HG02642 (cell line): ENCODE measurements around the gene CNTNAP4.
A peak's percentile ranks its signal among the peaks of the same experiment; 100 is the strongest.

Experiments
- ATAC-seq: cut with Tn5 transposase; IDR thresholded peaks from one replicate; pipeline ENCODE4 v1.9.1; 2021; ENCODE audit warnings: mild to moderate bottlenecking; ENCODE audit not compliant: unreplicated experiment, poor library complexity

Gene CNTNAP4

GRCh38 chr16:76276745-76277438 lies at the start of gene CNTNAP4:
TSS of gene CNTNAP4 (plus strand) at chr16:76277401. CDS start at chr16:76277663, 262 bp downstream.
- no peak for ATAC-seq

GRCh38 chr16:76228546-76229146 lies 48.6 kb upstream of the CNTNAP4 start:
- ATAC-seq, result no peak

GRCh38 chr16:76232704-76233103 lies 44.5 kb upstream of the CNTNAP4 start:
- no peak for ATAC-seq

GRCh38 chr16:76235025-76235424 lies 42.2 kb upstream of the CNTNAP4 start:
- no peak for ATAC-seq

DNA sequence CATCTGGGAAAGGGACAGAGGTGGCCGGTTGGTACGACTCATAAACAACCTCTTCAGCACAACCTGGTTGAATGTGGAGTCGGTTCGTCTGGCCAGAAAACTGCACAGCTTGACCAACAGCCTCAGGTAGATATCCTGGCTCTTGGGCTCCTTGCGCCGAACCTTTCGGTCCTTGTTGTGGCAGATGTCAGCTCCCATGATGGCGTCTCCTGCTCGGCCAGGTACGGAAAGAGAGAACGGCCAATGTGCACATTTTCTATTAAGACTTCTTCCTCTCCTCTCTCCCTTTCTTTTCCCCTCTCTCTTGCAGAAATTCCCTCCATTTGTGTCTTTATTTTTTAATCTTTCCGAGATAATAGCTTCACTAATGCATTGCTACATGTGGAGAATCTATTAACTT lies 41.8 kb upstream of the CNTNAP4 start:
- ATAC-seq, result no peak

GRCh38 chr16:76237471-76237870 lies 39.7 kb upstream of the CNTNAP4 start:
- no peak for ATAC-seq

DNA sequence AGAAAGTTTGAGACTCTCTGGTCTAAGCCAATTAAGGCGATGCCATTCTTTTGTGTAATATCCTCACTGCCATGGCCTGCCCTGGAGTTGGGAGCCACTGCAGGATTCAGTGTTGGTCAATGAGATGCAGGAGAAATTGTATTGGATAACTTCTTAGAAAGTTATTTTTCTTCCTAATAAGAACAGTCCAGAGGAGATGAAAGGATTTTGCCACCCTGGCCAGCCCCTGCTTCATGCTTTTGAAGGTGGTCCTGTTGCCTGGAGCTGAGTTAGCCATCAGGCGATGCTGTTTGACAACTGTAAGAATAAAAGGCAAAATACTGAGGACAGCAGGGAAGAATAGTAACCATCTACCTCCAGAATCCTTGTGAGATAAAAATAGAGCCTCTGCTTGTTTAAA lies 35.4 kb upstream of the CNTNAP4 start:
- no peak for ATAC-seq

DNA sequence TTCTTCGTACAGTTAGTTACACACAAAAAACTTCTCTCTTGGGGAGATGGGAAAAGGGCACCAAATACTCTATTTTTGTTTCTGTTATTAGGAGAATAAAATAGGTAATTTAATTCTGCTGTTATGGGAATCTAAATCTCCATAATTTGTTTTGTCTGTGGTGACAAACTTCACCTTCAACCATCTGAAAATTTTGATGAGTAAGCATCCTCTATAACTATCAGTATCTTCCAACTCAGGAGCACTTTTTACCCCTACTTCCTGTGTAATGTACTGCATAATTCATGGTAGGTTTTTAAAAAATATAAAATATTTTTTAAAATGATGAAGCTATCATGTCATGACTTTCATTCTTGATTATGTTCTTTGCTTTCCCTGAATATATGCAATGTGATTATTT lies 33.6 kb upstream of the CNTNAP4 start:
- no peak for ATAC-seq

DNA sequence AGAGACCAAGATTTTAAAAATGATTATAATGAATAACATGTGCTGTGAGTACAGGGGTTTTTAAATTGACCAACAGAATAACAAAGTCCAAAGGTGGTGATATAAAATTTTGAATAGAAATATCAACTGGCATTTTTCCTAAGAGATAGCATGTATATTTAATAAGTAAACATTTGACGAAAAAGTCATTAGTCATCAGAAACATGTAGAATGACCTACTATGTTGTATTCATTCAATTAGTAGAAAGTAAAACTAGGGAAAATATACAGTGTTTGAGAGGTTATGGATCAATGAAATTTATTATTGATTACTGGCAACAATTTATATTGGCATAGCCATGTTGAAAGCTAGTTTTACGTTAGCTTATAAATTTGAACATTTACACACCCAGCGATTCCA lies 30.6 kb upstream of the CNTNAP4 start:
- ATAC-seq, result no peak

DNA sequence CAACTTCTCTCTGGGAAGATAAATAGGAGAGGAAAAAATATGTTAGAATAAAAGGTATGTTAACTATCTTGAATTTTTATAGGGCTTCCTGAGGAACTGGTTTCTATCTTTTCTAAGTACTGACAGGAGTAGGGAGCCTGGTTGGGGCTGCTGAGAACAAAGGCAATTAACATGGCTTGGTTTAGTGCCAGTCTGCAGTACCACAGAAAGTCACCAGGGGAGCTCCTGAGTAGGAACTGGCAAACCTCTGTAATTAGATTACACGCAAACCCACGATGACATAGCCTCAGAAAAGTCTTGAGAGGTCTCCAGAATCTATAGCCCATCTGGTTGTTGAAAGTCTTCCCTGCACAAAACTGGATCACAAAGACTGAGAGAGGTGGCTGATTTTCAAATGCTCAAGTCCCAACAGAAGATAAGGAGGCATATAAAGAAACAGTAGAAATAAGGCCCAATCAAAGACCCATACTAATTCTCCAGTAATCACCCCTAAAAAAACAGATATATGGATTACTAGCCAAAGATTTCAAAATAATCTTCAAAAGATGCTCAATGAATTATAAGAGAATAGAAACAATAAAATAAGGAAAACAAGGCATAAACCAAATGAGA lies 11.7 kb upstream of the CNTNAP4 start:
- ATAC-seq, result peak; percentile 91

DNA sequence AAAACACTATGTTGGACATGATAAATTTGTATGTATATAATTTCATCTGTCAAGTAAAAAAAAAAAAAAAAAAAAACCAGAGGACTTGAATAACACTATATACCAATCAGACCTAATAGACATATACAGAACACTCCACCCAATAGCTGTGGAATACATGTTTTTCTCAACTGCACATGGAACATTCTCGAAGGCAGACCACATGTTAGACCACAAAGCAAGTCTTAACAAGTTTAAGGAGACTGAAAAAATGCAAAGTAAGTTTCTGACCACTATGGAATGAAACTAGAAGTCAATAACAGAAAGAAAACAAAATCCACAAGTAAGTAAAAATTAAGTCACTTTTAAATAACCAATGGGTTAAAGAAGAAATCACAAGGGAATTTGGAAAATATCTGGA lies 8.4 kb upstream of the CNTNAP4 start:
- ATAC-seq, result no peak

DNA sequence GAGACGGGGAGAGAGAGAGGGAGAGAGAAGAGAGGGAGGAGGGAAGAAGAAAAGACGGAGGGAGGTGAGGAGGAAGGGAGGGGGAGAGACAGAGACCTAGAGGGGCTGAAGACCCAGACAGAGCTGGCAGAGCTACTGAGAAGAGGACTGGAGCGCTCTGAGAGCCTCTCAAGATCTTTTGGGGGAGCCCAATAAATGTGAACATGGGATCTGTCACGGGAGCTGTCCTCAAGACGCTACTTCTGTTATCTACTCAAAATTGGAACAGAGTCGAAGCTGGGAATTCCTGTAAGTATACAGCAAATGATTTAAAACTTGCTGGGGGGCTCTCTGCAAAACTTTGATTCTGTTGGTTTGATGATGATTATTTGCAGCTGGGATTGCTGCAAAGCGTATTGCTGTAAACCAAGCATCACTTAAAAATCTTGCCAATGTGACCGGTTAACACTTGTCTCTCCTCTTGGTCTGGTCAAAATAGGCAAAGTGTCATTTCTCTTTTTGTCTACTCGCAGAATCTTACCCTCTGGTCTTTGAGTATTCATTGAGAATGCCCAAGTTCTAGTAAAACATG lies 344 bp downstream of the CNTNAP4 start:
- no peak for ATAC-seq

- ATAC-seq, result no peak
Observed at GRCh38 chr16:76278086-76278485, 885 bp downstream of the CNTNAP4 start.

GRCh38 chr16:76278980-76279379 lies 1.8 kb downstream of the CNTNAP4 start:
- ATAC-seq, result no peak

DNA sequence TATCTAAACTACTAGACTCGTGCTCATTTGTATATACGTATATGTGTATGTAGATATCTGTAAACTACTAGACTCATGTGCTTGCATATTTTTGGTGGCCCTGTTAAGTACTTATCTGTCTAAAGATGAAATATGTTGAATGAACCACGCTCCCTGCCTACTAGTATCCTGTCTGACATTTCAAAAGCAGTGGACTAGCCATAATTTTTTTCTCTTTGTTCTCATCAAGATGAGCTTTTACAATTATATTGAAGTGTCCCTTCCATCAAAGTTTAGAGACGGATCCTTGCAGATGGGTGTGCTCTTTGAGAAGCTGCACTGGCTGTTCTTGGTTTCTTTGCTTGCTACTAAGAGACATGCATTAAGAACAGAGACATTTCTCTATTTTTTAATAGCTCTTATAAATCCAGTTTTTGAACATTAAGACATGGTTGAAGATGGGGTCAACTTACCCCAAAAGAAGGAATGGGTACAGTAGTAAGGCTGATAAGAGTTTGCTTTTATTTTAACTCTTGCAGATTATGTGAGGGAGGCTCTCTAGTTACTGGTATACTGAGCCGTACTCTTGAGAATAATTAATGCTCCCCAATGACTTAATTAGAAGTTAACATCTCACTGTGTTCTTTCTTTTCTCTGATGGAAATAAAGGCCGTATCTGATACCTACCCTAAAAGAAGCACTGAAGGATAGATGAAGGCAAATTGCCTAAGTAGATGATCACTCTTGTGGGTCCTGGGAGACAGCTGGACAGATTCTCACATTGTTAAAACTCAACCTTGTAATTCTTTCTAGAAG lies 3.4 kb downstream of the CNTNAP4 start:
- no peak for ATAC-seq

- no peak for ATAC-seq
Observed at GRCh38 chr16:76287466-76287865, 10.3 kb downstream of the CNTNAP4 start.

- no peak for ATAC-seq
Observed at GRCh38 chr16:76292218-76292617, 15.0 kb downstream of the CNTNAP4 start.

DNA sequence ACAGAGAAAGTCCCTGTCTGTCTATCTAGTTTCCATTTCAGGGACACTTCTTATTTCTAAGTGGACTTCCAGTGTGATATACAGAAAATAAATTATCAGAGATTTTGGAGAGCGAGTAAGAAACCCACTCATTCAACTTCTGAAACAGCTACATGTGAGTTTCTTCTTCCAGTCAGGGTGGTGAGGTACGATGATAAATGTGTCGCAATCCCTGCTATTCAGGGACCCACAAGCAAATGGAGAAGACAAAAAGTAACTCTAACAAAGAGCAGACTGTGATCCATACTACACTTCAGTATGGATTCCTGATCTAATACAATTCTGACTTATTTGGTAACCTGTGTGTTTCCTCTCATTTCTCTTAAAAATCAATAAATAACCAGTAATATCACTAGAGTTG lies 16.8 kb downstream of the CNTNAP4 start:
- ATAC-seq, result no peak

GRCh38 chr16:76294396-76295214 lies 17.4 kb downstream of the CNTNAP4 start:
- ATAC-seq, result no peak

DNA sequence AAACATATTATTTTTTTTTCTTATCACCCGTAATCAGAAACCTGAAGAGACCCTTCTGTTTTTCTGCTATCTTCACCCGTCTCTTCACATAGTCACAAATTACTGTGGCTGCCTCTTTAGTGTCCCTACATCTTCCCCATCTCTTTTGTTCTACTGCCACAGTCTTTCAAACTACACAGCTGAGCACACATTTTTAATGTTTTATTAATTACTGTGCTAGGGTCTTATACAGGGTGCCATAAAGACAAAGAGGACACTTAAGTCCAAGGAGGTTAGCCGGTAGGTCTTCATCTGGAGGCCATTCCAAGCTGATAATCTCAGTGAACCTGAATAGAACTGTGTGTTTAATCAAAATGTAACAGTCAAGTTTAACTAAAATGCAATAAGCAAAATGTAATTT lies 20.7 kb downstream of the CNTNAP4 start:
- ATAC-seq, result no peak
